Fibroblast of mammary gland (primary cell): ENCODE measurements around the gene UFD1.

ENCODE experiments used
- DNase-seq: peaks from one replicate; pipeline ENCODE4 v3.0.0-alpha.2; 2010; ENCODE audit warnings: low read depth
- H3K4me3 ChIP-seq: 2 replicates; pipeline ENCODE4 v1.5.1; 2011; ENCODE audit warnings: low read depth, mild to moderate bottlenecking, low read length, moderate library complexity; ENCODE audit not compliant: control insufficient read depth
- TF ChIP-seq, protein P1 (sequence below): conservative IDR thresholded peaks from 2 replicates; pipeline ENCODE4 v1.5.1; 2011; ENCODE audit warnings: low read depth, low read length, inconsistent platforms; ENCODE audit not compliant: control insufficient read depth, insufficient read depth

UFD1 gene

DNA sequence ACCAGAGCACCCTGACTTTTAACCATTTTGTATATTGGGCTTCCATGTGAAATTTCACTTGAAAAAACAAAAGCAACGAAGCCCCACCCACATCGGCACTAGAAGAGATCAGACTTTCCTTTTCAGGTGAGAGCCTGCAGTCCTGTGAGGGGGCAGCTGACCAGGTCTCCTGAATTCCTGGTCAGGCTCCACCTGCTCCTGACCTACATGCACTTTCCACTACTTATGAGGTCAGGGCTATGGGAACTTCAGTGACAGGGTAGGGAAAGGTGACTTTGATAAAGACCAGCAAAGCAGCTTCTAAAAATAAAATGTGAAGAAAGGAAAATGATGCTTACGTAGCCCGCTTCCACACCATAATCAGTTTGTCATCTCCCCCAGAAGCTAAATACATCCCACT is 72.1 kb downstream of the UFD1 start:
- no peak overlapping the region for H3K4me3 ChIP-seq
- TF ChIP-seq, protein P1, sequence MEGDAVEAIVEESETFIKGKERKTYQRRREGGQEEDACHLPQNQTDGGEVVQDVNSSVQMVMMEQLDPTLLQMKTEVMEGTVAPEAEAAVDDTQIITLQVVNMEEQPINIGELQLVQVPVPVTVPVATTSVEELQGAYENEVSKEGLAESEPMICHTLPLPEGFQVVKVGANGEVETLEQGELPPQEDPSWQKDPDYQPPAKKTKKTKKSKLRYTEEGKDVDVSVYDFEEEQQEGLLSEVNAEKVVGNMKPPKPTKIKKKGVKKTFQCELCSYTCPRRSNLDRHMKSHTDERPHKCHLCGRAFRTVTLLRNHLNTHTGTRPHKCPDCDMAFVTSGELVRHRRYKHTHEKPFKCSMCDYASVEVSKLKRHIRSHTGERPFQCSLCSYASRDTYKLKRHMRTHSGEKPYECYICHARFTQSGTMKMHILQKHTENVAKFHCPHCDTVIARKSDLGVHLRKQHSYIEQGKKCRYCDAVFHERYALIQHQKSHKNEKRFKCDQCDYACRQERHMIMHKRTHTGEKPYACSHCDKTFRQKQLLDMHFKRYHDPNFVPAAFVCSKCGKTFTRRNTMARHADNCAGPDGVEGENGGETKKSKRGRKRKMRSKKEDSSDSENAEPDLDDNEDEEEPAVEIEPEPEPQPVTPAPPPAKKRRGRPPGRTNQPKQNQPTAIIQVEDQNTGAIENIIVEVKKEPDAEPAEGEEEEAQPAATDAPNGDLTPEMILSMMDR = no peak
- DNase-seq = no peak

DNA sequence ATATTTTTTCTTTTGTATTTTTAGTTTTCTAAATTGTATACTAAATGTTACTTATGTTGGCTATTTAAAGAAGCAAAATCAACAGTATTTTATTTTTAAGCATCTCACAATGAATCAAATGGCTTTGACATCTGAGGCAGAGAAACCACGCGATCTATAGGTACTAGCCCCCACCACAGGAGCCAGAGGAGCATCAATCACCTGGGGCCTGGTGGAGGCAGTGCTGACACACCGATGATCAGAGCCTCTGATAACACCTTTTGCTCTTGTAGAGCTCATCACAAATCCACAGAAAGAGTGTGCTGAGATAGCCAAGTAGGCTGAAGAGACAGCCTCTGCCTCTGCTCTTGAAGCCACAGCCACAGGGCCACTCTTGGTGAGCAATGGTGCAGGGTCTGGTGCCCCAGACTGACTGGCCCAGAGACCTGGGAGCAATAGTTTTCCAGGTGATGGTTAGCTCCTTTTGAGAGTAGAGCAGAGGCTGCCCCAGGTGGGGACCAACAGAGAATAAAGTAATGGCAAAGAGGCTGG is 72.6 kb downstream of the UFD1 start:
- no peak overlapping the region for H3K4me3 ChIP-seq
- TF ChIP-seq, protein P1 = no peak
- no peak for DNase-seq

DNA sequence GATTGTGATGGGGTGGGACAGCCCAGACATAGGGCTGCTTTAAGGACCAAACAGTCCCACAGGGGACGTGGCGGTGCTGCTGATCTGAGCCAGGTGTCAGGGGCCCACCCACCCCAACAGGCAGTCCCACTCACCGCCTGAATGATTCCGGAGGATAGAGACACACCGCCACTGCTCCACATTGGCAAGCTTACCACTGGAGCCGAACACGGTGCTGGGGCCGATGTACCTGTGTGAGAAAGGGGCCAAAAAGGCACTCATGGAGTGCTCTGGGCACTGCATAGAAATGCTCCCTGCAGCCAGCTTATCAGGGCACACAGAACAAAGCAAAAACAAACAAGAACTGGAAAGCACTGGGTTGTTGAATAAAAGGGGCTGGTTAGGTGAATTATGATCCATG is 73.3 kb downstream of the UFD1 start:
- DNase-seq = no peak
- TF ChIP-seq, protein P1 = no peak

DNA sequence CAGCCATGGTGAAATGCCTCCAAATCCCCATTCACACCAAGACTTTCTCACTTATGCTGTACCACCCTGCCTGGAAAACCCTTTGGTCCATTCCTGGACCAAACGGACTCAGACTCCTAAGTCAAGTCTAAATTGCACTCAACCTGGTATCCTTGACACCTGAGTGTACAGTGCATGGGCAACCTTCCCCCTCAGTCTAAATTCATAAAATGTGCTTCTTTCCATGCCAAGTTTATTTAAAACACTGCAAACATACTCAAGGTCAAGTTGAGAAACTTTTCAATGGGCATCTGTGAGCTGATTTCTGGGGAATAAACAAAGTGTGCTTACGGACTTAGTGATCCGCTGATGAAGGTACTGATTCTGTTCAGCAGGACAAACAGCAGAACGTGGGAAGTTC is 73.9 kb downstream of the UFD1 start:
- DNase-seq = no peak
- TF ChIP-seq, protein P1 = no peak
- H3K4me3 ChIP-seq = no peak overlapping the region

More for the DNA sequence above, 73.3 kb downstream of the UFD1 start:
- H3K4me3 ChIP-seq = no peak overlapping the region

DNA sequence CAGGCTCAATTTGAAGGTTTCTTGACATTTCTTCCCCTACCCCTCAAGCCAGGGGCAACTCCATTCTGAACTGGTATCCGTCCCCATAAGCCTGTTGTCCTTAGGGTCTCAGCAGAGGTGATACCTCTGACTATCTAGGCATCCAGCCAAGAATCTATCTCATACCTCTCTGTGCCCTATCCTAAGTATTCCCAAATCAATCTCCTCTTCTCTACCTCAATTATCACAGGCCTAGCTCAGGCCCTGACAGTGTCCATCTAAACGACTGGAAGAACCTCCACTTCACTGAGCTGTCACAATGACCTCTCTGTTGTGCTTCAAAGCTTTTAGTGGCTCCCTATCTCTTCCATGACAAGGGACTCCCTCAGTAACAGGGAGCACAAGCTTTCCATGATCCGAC is 74.3 kb downstream of the UFD1 start:
- TF ChIP-seq, protein P1 = no peak
- H3K4me3 ChIP-seq = no peak overlapping the region
- DNase-seq = no peak

DNA sequence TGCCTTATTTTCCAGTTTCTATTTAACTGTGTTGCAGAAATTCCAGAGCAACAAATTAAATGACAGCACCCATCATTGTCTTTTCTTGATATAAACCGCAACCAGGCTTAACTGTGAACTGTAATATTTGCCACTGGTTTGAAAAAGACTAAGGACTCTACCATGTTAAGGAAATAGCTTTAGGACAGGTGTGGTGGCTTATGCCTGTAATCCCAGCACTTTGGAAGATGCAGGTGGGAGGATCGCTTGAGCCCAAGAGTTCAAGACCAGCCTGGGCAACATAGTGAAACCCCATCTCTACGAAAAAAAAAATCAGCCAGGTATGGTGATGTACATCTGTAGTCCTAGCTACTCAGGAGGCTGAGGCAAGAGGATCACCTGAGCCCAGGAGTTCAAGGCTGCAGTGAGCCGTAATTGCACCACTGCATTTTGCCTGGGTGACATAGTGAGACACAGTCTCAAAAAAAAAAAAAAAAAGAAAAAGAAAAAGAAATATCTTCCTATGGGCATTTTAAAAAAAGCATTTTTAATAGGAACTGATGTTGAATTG is 76.3 kb downstream of the UFD1 start:
- no peak for DNase-seq
- TF ChIP-seq, protein P1 = no peak
- no peak overlapping the region for H3K4me3 ChIP-seq

DNA sequence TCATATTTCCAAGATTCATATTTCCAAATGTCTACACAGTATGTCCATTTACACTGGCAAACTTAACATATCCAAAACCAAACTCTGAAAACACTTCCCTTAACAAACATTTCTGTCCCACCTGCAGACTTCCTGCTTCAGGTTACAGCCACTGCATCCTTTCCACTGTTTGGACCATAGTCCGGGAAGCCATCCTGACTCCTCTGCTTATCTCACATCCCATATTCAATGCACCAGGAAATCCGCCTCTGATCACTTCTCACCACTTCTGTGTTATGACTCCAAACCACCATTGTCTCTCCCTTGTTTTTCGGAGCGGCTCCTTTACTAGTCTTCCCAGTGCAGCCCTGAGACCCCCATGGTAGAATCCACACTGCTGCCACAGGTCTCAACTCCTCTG is 77.5 kb downstream of the UFD1 start:
- TF ChIP-seq, protein P1 = no peak
- DNase-seq = no peak
- H3K4me3 ChIP-seq = no peak overlapping the region
